ENCODE measurements around the gene TRIM6. TPM values are rescaled to one million over a fixed set of nuclear protein-coding genes. Genes with fewer than 3 reads are reported as not detected.

Gene TRIM6
- total and polyA plus RNA-seq, 2 donors (not counting 3 experiments of a cell fraction or from before 2014, with no cell fraction given) = 3.9 to 5.6 TPM

DNA sequence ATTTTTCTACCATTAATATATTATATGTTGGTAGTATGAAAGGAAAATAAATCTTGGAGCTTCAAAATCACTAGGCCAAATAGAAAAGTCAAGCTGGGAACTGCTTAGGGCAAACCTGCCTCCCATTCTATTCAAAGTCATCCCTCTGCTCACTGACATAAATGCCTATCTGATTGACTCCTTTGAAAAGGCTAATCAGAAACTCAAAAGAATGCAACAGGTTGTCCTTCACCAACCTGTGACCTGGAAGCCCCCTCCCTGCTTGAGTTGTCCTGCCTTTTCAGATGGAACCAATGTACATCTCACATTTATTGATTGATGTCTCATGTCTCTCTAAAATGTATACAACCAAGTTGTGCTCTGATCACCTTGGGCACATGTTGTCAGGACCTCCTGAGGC, 25.1 kb downstream of the TRIM6 start:
- no TSS peak for BruUV-seq (replicated peaks)
- H3K27me3 ChIP-seq (ENCODE audit: control insufficient read depth in 2 of 2, insufficient read depth in 2 of 2, low read length in 2 of 2) = no peaks in the 10 kb centered on the region
- H2AFZ ChIP-seq (ENCODE audit: low read depth, low read length) = no peak overlapping the region
- H3K9me1 ChIP-seq (replicated peaks; ENCODE audit: control insufficient read depth, extremely low read depth, insufficient read depth, low read length) = no peaks in the 10 kb centered on the region
- no peaks in the 10 kb centered on the region for H4K20me1 ChIP-seq (replicated peaks; ENCODE audit: control insufficient read depth, extremely low read depth, insufficient read depth, low read length)
- intact Hi-C loops (cut with micrococcal nuclease) = loop anchor here (1.0 to 2.0 kb wide), 2 partner anchors 21 to 64 kb away; partner anchors contain the start of gene TRIM5
- peaks cover 22% of the 10 kb centered on the region for H3K4me1 ChIP-seq (ENCODE audit: control insufficient read depth, extremely low read depth, insufficient read depth, low read length)
- dilution Hi-C loops (cut with MboI; ENCODE audit: extremely low pct_ligation_motif_present, low sequenced_read_pairs) = no loop called here
- no peaks in the 10 kb centered on the region for H3K79me2 ChIP-seq (ENCODE audit: control insufficient read depth, insufficient read depth, low read length)
- no peaks in the 10 kb centered on the region for H3K9me3 ChIP-seq (replicated peaks; ENCODE audit: control insufficient read depth, insufficient read depth, low read length)
- H3K27ac ChIP-seq (ENCODE audit: insufficient read depth, low read depth, low read length) = peak overlapping the region; percentile 42
- no peak overlapping the region for H3K4me3 ChIP-seq (replicated peaks in 1 of 3; ENCODE audit: insufficient read depth in 1 of 3, low read depth in 1 of 3, low read length in 3 of 3)
- no peak for TF ChIP-seq POLR2A (IDR thresholded peaks at IDR 0.05; ENCODE audit: low read depth, low read length)
- no peak for TF ChIP-seq MYC (IDR thresholded peaks at IDR 0.05; ENCODE audit: low read depth, low read length)
- TF ChIP-seq, protein P1, sequence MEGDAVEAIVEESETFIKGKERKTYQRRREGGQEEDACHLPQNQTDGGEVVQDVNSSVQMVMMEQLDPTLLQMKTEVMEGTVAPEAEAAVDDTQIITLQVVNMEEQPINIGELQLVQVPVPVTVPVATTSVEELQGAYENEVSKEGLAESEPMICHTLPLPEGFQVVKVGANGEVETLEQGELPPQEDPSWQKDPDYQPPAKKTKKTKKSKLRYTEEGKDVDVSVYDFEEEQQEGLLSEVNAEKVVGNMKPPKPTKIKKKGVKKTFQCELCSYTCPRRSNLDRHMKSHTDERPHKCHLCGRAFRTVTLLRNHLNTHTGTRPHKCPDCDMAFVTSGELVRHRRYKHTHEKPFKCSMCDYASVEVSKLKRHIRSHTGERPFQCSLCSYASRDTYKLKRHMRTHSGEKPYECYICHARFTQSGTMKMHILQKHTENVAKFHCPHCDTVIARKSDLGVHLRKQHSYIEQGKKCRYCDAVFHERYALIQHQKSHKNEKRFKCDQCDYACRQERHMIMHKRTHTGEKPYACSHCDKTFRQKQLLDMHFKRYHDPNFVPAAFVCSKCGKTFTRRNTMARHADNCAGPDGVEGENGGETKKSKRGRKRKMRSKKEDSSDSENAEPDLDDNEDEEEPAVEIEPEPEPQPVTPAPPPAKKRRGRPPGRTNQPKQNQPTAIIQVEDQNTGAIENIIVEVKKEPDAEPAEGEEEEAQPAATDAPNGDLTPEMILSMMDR (IDR thresholded peaks at IDR 0.05; ENCODE audit: extremely low read depth in 1 of 2, insufficient read depth in 1 of 2, low read depth in 1 of 2, low read length in 2 of 2) = no peak
- TF ChIP-seq FOS (IDR thresholded peaks at IDR 0.05; ENCODE audit: borderline replicate concordance, insufficient read depth, low read length) = no peak
- TF ChIP-seq EZH2 (IDR thresholded peaks at IDR 0.05; ENCODE audit: borderline replicate concordance, low read depth, low read length, severe bottlenecking) = no peak
- TF ChIP-seq GATA2 (IDR thresholded peaks at IDR 0.05; ENCODE audit: insufficient read depth, insufficient read length, low read depth, low read length) = no peak
- TF ChIP-seq POLR2AphosphoS5 (IDR thresholded peaks at IDR 0.05; ENCODE audit: insufficient read depth, low read depth, low read length) = no peak
- TF ChIP-seq JUN (IDR thresholded peaks at IDR 0.05; ENCODE audit: borderline replicate concordance, insufficient read depth, insufficient read length, low read depth) = no peak
- TF ChIP-seq, protein P2, sequence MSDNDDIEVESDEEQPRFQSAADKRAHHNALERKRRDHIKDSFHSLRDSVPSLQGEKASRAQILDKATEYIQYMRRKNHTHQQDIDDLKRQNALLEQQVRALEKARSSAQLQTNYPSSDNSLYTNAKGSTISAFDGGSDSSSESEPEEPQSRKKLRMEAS (IDR thresholded peaks at IDR 0.05; ENCODE audit: insufficient read depth, insufficient read length) = no peak
- CTCF ChIA-PET = interaction anchor here (0.6 to 2.5 kb wide), 6 partner anchors 12 to 145 kb away, joined by 3 to 20 read pairs (median 3); partner anchors contain the start of gene TRIM5
- POLR2A ChIA-PET = interaction anchor here (1.7 kb wide), 1 partner anchor 63 kb away, joined by 6 read pairs; the partner anchor contains the start of gene TRIM5
- H3K36me3 ChIP-seq (ENCODE audit: control insufficient read depth in 2 of 2, extremely low read depth in 1 of 2, insufficient read depth in 2 of 2, low read length in 2 of 2) = no peaks in the 10 kb centered on the region
- peak overlapping the region; percentile 43 for H3K4me2 ChIP-seq (ENCODE audit: insufficient read depth, low read length)
- H3K9ac ChIP-seq (replicated peaks; ENCODE audit: extremely low read depth, insufficient read depth, low read length) = no peak overlapping the region
- FAIRE-seq (no peak), DNase-seq (ENCODE audit: low read depth, low spot score) (no peak)

All from endothelial cell of umbilical vein (primary cell).